HG03066 (cell line): ENCODE data around the gene ARHGEF7.

Experiments used
- ATAC-seq: cut with Tn5 transposase; IDR thresholded peaks from one replicate; pipeline ENCODE4 v1.9.1; 2021; ENCODE audit warnings: low read depth; ENCODE audit not compliant: unreplicated experiment

Gene ARHGEF7

DNA sequence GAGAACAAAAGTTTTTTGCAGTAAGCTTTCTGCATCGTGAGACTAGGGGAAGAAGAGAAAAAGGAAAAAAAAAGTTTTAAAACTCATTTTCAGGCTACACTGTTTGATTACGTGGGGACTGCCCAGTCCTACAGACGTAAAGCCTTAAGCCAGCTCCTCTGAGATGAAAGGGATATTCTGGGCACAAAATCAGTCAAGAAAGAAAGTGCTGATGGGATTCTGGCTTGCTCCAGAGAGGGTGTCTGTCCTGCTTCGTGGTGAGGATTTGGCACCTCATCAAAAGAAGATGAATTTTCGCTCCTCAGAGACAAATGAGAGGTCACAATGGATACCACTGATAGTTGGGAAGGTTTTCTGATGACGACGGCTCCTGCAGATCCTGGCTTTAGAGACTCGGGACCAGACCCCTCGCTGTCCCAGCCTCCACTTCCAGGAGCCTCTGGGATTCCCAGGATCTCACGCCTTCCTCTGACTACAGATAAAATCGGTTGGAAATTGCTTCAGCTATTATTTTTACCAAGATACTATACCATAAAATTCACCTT lies 215.0 kb downstream of the ARHGEF7 start:
- no peak for ATAC-seq

DNA sequence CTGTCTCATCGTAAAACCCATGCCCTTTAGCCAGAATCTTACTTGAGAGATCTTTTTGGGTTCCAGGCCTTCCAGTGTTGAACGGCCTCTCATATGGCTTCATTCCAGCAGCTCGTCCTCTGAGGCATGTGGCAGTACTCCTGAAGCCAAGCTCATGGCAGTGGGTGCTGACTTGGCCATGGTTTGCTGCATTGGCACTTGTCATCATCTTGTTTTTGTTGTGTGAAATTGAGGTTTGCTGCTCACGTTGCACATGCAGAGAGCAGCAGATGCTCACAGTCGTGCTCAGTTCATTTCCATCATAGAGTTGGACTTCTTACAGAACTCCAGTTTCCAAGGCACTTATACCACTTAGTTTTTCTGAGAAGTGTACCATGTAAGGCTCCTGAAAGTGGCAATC lies 220.2 kb downstream of the ARHGEF7 start:
- ATAC-seq: no peak

DNA sequence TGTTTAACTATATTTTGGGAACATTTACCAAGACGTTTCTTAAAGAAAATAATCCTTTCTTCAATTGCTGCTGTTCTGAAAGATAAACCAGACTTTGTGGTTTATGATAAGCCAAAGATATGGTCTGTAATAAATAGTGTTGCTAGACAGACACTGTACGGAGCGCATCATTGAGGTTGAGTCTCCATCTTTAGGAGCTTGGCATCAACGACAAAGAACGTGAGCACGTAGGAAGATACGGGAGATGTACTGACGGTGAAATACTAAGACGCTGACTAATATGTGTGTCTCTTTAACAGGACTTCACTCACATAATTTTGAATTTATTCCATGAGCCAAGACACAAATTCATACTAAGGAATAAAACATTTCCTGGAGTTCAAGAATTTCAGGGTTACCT lies 221.6 kb downstream of the ARHGEF7 start:
- no peak for ATAC-seq

DNA sequence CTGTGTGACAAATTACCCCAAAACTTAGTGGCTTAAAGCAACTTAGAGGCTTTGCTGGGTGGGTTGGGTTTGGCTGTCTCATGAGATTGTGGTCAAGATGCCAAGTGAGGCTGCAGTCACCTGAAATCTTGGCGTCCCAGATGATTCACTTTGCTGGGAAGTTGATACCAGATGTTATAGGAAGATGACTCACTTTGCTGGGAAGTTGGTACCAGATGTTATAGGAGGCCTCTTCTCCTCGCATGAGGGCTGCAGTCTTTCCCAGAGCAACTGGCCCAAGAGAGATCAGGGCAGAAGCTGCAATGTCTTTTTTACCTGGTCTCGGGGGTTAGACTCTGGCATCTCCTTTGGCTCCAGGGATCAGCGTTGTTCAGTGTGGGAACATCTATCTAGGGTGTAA lies 222.1 kb downstream of the ARHGEF7 start:
- ATAC-seq: no peak

DNA sequence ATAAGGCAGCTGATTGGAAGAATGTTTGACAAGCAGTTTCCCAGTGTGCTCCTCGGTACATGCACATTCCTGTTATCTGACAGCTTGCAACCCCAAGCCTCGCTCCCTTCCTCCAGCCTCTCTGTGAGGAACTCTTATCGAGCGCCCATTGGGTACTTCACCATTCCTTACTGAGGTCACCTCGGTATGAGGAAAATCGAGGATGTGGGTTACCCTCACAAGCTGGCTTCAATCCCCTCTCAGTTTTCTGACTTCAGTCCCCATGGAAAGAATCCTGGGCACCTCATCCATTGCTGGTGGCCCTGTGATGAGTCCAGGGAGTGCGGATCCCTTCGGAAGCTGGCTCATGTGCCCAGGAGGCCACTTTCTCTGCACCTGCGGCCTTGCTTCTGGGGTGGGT lies 222.6 kb downstream of the ARHGEF7 start:
- ATAC-seq: no peak

DNA sequence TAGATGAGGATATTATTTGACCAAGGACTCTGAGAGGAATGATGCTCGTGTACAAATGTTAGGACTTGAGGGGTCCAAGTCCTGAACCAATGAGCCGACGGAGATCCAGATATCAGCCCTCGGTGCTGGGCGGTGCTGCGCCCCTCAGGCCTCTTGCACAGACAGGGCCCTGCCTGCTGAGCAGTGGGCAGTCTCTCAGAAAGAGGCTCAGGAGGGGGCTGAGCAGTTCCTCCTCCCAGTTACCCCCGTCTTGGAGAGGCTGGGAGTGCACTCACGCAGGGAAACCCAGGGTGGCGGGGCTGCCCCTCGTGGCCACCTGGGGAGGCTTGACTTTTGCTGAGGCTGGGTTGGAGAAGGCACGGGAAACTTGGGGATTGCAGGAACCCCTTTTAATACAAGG lies 223.7 kb downstream of the ARHGEF7 start:
- no peak for ATAC-seq

DNA sequence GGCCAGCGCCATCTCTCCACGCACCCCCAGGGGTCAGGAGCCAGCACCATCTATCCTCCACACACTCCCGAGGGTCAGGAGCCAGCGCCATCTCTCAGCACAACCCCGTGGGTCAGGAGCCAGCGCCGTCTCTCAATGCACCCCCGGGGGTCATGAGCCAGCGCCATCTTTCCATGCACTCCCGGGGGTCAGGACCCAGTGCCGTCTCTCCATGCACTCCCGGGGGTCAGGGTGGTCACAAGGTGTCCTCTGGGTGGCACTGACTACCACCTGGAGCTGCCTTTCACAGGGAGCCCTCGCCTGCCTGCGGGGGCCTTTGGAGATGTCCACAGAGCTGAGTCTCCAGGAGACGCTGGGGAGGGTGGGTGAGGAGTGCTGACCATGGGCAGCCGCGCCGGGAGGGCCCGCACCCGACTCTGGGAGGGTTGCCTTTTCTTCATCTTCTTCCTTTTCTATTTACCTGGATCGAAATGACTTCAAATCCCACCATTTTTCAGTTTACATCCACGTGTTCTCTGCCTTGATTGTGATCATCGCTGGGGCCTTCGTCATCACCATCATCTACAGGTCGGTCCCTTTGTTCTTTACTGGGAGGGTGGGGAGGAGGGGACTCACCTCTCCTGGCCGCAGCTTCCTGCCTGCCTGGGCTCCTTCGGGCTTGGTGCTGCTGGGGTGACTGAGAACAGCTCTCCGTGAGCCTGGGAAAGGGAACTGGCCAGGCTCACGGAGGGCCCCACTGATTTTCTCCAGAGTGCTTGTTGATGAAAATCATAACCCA lies 224.4 kb downstream of the ARHGEF7 start:
- no peak for ATAC-seq

DNA sequence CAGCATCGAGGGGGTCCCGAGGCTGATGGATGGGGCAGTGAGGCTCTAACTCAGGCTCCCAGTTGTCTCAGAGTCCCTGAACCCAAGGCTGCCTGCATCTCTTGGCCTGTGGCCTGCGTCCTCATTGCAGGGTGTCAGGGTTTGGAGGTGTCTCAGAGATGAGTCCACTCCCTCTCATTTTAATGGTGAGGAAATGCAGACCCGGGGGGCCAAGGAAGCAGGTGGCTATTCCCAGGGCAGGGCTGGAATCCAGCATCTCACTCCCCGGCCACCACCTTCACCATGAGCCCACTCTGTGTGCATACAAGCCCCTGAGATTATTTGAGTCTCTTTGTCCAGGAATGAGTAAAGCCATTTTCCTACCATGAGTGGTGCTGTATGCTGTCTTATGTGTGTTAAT lies 226.8 kb downstream of the ARHGEF7 start:
- ATAC-seq: no peak

DNA sequence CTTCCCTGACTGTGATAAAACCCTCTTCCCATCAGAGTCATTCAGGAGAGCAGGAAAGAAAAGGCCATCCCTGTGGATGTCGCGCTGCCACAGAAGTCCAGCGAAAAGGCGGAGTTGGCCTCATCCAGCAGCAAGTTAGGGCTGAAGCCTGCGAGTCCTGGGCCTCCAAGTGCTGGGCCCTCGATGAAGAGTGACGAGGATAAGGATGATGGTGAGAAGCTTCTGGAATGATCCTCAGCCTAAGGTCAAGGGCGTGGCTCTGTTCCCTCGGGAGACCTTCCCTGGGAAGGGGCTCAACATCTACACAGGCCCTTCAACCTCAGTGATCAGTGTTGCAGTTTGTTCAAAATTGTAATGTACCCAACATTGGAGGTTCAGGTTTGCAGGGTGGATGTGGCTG lies 227.6 kb downstream of the ARHGEF7 start:
- no peak for ATAC-seq

DNA sequence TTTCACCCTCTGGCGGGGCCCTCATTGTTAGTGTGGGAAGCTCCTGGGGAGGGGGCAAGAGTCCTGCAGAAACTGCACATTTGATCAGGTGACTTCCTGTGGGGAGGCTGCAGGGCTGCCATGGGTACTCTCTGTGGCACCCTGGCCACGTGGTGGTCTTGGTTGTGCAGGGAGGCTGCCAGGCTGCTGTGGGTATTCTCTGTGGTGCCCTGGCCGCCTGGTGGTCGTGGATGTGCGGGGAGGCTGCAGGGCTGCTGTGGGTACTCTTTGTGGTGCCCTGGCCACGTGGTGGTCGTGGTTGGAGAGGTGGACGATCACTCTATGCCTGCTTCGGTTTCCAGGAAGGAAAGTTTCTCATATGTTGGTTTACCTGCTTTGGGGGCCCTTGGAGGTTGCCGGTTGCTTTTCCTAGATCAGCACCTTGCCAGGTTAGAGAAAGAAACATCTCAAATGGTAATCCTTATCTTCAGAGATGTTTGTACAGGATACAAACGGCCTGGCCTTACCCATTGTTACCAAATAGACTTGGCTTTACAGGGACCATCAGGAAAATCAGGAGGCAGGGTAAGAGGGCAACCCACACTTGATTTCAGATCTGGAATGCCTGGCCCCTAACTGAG lies 228.2 kb downstream of the ARHGEF7 start:
- no peak for ATAC-seq

DNA sequence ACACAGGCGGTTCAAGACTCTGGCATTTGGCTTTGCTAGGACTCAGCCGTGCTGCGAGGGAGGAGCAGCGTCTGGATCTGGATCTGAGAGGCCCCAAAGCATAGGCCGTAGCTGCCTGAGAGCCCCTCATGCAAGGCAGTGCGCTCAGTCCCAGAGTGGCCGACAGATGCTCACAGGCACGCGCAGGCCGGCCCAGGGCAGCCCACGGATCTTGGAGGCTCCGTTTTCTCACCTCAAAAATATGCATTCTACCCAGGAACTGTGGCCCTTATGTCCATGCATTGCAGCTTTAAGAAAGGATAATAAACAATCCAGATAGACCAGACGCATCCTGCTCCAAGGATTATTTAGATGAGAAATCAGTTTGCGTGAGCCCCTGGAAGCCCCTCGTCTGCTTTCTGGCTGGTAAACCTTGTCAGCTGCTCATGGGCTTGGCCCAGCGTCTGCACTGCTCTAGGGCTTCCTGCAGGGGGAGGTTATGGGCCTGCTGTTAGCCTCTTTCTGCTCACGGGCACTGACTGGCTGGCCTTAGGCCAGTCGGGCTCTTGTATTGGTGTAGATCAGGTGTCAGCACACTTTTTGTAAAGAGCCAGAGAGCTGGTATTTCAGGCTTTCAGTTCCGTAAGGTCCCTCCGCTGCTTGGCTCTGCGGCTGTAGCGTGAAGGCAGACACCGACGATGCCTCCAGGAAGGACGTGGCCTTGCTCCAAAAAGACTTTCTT lies 229.5 kb downstream of the ARHGEF7 start:
- ATAC-seq: no peak

DNA sequence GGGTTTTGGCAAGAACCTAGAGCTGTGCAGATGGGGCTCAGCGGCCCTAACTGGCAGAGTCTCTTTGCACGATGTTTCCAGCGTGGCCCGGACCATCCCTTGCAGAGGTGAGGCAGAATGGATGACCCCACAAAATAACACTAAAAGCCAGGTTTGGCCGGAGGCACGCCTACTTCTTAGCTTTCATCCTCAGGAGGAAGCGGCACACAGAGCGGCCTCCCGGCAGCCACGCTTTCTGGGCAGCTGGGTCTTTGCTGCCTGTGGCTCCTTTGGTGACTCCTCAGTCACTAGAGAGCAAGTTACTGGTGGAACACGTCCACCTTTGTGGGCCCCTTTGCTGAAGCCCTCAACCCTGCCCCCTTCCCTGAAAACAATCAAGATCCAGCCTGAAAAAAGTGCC lies 230.6 kb downstream of the ARHGEF7 start:
- no peak for ATAC-seq

DNA sequence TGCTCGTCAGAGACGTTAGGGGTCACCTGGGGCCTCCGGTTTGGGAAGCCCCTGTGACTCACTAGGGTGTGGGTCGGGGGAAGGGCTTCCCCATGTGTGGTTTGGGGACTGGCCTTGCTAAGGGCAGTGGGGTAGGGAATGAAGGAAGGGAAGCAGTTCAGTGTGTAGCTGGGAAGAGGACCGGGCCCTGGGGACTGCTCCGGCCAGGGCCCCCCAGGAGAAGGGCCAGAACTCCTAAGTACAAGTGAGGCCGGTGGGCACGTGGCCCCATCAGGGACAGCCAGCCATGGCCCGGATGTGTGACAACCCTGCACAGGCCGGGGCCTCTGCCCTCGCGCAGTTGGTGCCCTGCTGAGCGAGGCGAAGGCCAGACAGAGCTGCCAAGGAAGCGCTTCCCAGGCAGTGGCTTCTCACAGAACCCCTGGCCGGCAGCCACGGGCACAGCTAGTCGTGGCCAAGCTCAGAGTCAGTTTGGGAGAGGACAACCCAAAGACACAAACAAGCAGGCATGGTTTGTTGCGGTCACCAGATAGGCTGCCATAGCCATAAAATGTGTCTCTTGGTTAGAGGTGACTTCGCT lies 231.1 kb downstream of the ARHGEF7 start:
- ATAC-seq: no peak

DNA sequence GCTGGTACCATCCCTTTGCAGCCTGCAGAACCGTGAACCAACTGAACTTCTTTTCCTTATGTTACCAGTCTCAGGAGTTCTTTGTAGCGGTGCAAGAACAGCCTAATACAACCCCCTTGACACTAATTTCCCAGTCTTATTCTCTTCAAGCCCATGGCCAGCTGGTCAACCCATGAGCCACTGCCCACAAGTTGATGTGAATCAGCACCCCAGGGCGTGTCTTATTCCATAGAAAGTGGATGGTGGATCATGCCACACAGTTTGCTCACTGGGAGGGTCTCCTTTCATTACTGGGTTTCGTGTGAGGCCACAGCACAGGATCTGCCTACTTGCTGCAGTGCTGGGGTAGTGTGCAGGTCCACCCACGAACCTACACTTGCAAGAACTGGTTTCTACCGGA lies 232.3 kb downstream of the ARHGEF7 start:
- no peak for ATAC-seq

DNA sequence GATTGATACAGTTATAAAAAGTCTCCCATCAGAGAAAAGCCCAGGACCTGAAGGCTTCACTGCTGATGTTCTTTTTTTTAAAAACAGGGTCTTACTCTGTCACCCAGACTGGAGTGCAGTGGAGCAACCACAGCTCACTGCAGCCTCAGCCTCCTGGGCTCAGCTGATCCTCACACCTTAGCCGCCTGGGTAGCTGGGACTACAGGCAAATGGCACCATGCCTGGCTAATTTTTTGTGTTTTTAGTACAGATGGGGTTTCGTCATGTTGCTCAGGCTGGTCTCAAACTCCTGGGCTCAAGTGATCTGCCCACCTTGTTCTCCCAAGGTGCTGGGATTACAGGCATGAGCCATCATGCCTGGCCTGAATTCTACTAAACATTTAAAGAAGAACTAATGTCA lies 238.4 kb downstream of the ARHGEF7 start:
- ATAC-seq: no peak

DNA sequence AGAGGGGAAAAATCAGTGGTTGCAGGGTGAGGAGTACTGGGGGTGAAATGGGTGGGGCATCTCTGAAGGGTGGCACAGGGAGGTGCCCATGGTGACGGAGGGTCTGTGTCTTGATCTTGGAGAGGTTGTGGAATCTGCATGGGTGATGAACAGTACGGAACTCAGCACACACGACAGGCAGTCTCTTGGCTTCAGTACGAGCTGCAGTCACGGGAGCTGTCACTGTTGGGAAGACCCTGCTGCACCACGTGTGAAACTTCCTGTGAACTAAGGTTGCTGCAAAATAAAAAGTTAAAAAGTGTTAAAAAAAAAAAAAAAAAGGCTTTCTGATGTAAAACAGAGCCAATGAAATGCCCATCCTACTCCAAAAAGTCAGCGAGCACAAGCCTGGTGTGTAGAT lies 239.7 kb downstream of the ARHGEF7 start:
- no peak for ATAC-seq
